Fibroblast of the conjunctiva (primary cell): ENCODE results near the gene TEX28.
"Not testable (repeated sequence)": the region's sequence is repeated elsewhere in the genome, so short reads cannot be mapped to it uniquely, and the experiment has no call there.

ENCODE experiments used
- DNase-seq: peaks from one replicate; pipeline ENCODE4 v3.0.0-alpha.2; 2010; ENCODE audit warnings: low read depth

Gene TEX28

GRCh38 chrX:154247377-154248045, 47.4 kb downstream of the TEX28 start:
- DNase-seq: not testable (repeated sequence)

DNA sequence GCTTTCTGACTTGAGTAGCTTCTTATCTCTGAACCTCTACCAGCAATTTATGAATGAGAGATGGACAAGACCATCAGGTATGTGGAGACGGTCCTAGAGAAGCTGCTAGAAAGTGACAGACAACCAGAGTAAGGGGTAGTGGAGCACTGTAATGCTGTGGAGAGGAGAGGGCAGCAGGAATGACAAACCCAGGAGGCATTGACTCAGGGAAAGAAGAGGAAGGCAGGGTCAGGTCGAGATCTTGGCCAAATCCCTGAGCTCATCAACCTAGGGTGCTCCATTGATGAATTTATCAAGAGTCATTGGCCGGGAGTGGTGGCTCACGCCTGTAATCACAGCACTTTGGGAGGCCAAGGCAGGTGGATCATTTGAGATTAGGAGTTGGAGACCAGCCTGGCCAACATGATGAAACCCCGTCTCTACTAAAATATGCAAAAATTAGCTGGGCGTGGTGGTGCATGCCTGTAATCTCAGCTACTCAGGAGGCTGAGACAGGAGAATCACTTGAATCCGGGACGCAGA, 54.9 kb downstream of the TEX28 start:
- not testable (repeated sequence) for DNase-seq

DNA sequence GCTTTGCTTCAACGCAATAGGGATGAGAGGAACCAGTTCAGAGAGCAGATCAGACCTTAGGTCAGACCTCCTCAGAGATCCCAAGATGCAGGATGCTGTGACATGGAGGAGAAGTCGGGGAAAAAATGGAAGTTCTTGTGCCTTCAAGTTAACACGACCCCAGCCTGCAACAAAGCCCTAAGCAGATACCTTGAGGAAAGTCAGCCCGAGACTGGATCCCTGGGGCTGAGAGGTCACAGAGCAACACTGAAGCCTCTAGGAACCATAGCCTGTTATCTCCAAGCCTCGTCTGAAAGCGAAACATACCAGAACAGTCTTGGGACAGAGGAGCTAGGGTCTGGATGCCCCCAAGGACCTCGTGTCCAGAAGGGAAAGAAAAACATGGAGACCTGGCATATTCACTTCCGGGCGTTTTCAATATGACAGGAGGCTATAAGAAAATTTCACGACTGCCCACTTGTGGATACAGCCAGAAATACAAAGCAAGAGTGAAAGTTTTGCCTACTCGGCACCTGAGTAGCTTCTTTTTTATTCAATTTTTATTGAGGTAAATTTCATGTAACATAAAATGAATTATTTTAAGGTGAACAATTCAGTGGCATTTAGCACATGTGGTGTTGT, 55.9 kb downstream of the TEX28 start:
- not testable (repeated sequence) for DNase-seq

- not testable (repeated sequence) for DNase-seq
Measured at GRCh38 chrX:154233620-154234019, 61.3 kb downstream of the TEX28 start.

DNA sequence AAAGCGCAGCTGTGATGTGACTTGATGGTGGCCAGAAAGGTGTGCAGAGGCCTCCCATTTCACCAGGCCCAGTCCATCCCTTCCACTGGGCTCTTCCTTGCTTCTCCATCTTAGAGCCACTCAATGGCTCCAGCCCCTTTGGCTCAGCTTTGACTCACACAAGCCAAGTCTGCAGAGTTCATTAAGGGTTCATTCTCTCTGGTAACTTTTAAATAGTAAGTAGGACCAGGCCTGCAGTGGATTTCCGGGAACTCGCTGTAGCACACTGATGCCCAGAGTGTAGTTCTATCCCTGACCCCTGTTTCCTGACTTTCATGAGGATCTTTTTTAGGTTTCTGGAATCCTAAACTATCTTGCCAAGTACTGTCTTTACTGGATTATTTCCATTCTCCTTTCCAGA, 63.5 kb downstream of the TEX28 start:
- not testable (repeated sequence) for DNase-seq

- not testable (repeated sequence) for DNase-seq
Measured at GRCh38 chrX:154226706-154227105, 68.2 kb downstream of the TEX28 start.

- DNase-seq: not testable (repeated sequence)
Measured at GRCh38 chrX:154225292-154225691, 69.6 kb downstream of the TEX28 start.
